Activated T-cell treated with anti-CD3 and anti-CD28 coated beads, Interleukin-2, amount 50 U/mL, for 48 hours (primary cell): ENCODE data around the gene PBX1.

Experiments used
- DNase-seq, 2 experiments: peaks; one replicate each; pipeline ENCODE4 v3.0.0-alpha.2; 2020

PBX1 gene

DNA sequence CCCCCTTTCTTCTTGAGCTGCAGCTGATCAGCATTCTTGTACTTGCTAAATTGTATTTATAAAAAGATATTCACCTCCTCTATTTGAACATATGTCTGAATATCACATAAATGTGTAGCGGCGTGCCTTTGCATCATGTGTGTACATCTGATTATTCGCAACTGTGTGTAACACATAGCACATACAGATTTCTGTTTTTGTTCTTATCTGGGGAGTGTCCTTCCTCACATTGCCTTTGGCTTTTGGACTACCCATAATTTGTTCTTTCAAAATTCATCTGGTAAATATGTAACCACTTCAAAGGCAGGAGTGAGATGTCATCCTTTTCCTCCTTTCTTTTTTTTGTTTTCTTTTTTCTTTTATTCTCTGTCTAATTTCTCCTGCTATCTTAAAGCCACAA is 113.6 kb downstream of the PBX1 start:
- DNase-seq, result no peak

- no peak for DNase-seq
These were observed 114.7 kb downstream of the PBX1 start for GRCh38 chr1:164673584-164674214.

DNA sequence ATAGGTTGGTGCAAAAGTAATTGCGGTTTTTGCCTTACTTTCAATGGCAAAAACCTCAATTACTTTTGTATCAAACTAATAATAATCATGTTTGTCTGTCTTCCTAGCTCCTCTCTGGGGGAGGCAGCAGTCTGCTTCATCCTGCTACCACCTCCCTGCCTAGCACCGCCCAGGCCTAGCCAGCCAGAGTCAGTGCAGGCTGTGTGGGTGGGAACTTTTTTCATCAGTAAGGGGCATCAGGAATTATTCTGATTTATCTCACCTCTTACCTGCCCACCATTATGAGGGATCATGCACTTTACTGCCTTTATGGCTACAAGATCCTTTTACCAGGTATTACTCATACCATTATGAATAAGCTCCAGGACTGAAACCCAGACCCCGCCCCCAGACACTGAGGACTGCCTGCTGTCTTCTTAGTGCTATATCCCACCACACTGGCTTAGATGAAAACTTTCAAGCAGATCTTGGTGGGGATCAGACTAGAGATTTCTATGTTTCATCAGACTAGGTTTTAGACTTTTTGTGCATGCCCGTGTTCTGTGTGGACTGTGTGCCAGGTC is 116.4 kb downstream of the PBX1 start:
- DNase-seq, result peak; percentile 22 to 25

DNA sequence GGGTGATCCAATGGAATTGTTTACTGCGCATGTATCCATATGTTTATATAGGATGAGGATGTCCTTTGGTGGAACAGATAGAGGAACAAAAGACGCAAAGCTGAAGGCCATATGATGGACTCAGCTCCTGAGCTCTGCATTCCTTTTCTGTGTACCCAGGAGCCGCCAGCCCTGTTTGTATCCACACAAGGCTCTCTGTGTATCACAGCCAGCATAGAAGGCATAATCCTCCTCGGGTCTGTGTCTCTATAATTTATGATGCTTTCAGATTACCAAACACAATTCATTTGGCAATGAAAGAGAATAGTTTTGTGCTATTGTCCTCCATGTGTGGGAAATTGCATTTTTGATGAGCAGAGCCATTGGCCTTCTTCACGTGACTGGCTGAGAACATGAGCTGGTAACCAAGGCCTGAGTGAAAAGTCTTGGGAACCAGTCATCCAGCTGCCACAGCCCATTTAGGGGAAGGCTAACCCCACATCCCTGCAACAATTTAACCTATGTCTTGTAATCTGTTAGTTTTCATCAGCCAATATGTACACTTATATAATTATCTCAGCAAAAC is 119.2 kb downstream of the PBX1 start:
- DNase-seq, result no peak

- no peak for DNase-seq
These were observed 123.6 kb downstream of the PBX1 start for GRCh38 chr1:164682570-164682969.

DNA sequence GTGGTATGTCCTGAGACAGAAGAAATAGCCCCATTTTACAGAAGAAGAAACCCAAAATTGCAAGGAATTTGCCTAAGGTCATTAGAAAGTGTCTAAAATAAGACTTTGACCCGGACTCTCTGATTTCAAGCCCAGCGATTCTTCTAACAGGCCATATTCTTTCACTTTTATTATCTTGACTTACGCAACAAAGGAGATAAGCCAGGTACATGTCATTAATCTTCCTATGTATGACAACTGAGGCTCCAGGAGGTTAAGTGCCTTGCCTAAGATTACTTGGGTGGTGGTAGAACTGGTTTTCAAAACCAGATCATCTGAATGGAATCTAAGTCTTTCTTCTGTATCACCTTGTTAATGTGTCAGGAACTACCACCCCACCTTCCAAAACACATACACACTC is 124.3 kb downstream of the PBX1 start:
- DNase-seq, result no peak

GRCh38 chr1:164685266-164686035 is 126.5 kb downstream of the PBX1 start:
- DNase-seq, result no peak

DNA sequence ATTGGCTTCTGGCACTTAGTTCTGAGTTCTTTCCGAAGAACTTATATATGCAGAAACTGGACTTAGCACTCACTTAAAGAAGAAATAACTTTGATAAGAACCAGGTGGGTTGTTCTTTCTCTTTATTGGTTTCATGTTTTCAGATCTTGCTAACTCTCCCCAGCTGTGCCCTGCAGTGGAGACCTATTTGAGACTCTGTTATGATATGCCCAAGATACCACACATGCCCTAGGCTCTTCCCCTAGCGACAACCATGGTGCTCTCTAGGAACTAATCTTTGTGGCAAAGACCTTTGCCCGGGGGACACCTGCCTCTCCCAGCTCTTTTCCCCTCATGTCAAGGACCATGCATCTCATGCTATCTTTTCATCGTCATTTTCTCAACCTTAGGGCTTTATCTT is 128.8 kb downstream of the PBX1 start:
- no peak for DNase-seq

- DNase-seq, result no peak
These were observed 129.8 kb downstream of the PBX1 start for GRCh38 chr1:164688791-164689190.

GRCh38 chr1:164689672-164690511 is 130.9 kb downstream of the PBX1 start:
- no peak for DNase-seq

- DNase-seq, result no peak
These were observed 133.4 kb downstream of the PBX1 start for GRCh38 chr1:164692420-164692819.

DNA sequence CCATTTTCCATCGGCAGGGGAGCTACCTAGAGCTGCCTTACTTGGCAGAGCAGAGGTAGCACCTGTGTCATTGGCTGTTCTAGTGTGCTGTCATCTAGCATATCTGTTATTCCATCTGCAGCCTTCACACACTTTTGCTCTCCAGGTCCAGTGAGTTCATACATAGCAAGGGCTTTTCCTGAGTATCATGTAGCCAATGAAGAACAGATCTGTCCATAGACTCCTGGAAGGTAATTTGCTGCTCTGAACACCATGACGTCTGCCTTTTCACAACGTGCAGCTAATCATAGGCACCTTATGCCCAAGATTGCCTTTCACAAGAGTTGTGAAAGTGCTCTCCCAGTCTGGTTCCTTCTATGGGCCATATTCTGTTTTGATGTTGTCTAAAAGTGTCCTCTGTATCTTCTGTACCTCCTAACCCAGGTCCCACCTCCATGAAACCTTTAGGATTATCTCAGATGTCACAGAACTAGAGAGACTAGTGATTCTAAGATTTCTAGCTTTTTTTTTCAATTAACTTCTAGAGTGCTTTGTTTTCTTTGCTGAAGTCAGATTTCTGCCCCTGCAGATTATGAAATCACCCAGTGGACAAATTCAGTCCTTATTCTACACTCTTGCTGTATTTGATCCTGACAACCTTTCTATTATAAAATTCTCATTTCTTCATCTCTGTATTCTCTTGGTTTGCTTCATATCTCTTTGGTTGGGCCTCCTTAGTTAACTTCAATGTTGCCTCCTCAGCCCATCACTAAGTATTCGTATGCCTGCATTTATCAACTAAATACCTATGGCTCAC is 134.8 kb downstream of the PBX1 start:
- no peak for DNase-seq

DNA sequence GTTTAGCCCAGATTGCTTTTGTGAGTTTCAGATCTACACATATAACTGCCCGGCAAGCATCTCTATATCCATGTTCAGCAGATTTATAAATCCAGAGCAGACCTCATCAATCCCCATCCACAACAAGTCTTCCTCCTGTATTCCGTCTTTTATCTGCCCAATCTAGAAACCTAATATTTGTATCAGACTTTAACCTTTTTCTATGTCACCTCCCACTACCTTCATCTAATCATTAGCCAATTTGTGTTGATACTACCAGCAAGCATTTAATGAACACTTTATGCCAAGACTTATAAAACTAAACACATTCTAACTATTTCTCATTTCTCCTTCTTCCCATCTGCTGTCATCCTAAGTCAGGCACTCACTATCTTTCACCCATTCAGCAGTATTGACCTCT is 135.5 kb downstream of the PBX1 start:
- DNase-seq, result no peak

DNA sequence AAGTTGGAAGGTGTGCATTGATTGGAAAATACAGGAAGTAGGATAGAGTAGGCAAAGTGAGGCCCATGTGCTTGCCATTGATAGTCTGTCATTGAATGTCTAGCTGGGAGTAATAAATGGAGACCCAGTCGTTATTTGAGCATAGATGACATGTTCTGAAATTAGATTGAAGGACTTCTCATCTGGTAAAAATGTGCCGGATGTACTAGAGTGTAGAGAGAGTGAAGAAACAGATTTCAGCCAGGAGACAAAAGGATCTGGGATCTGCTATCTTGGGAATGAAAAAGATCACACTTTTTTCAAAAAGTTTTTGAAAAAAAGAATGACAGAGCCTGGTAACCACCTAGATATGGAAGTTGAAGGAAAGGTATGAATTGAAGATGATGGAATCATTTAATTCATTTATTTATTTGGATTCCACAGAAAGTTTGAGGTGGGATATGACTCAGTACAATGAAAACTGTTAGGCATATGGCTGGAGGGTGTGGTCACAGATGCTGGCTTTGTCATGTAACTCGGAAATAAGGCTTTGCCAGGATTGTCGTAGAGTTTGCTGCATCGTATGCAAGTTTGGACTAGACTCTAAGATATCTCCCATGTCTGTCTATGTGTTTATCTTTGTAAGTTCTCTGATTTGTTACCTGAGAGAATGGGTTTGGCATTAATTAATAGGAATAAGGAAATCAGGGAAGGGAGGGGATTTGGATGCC is 137.1 kb downstream of the PBX1 start:
- no peak for DNase-seq

DNA sequence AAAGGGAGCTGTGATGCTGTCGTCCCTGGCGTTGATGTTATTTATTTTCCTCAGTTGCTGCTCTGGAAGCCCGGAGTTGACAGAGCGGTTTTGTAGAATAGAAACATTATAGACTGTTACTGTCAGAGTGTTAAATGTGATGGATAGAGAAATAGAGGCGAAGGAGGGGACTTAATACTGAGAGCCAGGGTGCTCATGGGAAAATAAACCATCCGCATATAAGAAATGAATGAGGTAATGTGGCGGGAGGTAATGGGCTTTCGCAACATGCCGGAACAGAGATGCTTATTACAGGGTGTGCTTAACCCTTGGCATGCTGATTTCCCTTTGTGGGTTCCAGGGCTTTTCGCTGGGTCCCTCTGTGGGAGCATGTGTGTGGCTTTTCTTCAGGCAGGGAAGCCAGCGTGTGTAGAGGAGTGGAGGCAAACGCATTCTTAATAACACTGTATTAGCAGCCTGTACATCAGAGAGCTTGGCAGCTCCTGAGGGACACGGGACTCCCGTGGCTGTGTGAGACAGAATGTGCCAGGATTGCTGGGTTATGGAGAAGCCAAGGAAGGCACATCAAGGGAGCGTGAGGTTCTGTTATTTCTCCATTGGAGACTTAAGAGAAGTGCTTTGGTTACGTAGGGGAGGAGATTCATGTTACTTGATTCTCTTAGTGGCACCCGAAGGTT is 141.0 kb downstream of the PBX1 start:
- DNase-seq, result no peak

DNA sequence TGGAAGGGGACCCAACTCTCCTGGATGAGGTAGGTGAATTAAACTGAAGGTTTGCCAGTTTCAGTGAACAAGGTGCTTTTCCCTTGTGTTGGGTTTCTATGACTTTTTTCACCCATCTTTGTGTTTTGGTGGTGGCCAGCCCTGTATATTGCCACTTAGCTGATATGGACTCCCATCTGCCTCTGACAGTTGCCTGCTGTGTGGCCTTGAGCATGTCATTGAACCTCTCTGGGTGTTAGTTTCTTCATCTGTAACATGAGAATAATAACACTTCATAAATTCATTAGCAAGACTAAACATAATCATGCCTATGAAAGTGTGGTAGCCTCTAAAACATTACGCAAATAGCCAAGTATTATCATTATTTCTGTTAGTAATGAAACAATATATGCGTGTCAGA is 141.7 kb downstream of the PBX1 start:
- no peak for DNase-seq

GRCh38 chr1:164701189-164701761 is 142.3 kb downstream of the PBX1 start:
- no peak for DNase-seq

GRCh38 chr1:164702216-164702615 is 143.2 kb downstream of the PBX1 start:
- DNase-seq, result no peak

DNA sequence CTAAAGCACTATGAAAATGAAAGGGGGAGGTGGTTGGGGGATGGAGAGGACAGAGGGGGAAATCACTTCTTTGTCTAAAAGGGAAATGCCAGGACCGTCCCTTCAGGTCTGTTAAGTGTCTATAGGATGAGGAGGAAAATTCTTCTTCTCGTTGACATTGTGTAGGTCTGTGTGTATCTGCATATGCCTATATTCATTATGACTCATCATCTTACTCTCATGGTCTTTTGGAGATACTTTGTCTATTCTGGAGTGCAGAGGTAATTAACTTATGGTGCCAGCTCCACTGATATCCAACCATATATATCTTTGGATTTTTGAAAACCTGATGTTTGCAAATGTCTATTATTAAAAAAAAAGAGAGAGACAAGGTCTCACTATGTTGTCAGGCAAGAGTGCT is 143.7 kb downstream of the PBX1 start:
- no peak for DNase-seq

DNA sequence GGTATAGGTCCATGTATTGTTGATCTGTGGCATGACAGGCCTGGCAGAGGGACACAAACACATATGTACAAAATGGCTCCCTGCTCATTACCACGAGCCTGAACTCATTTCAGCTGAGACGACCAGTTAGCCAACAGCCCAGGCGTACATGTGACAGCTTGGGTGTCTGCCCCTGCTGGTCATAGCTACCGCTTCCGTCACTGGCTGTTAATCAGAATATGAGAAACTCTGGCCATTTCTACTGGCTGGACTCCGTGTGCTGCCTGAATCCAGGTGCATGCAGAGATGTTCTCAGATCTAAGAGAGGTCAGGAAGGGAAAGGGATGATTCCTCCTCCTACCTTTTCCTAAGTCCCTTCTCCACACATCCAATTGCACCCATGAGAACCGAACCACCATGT is 144.5 kb downstream of the PBX1 start:
- no peak for DNase-seq

DNA sequence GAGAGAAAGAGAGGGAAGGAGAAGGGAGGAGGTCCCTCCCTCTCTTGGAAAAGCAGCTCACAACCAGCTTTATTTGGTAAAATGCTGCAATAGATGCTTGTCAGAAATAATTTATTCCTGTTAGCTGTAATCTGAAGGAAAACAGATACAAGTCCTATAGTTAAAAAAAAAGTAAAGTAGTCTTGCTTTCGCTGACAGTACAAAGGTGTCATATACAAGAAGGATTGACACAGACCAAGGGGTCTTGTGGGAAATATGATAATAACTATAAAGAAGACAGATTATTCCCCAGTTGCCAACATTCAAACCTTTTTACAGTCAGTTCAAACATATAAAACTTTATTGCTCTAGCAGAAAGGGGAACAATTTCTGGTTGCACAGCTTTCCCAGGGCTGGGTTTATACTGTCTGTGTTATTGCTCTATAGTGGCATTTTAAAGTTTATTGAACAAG is 145.0 kb downstream of the PBX1 start:
- DNase-seq, result no peak
